Lower leg skin (tissue), 3 donors: ENCODE results near the gene IPCEF1.

Source experiments
- POLR2A ChIP-seq, 2 donors: fragments of 450-650 bp; IDR thresholded peaks; one replicate each; pipeline ENCODE4 v1.6.1; 2016 to 2017; ENCODE audit warnings: antibody characterized with exemption in 2 of 2, mild to moderate bottlenecking in 1 of 2, moderate library complexity in 1 of 2
- TF ChIP-seq, protein P1 (sequence below), 3 donors: fragments of 450-650 bp; IDR thresholded peaks; one replicate each; pipeline ENCODE4 v1.5.1; 2016; ENCODE audit warnings: antibody characterized with exemption in 3 of 3, mild to moderate bottlenecking in 3 of 3, moderate library complexity in 2 of 3

DNA sequence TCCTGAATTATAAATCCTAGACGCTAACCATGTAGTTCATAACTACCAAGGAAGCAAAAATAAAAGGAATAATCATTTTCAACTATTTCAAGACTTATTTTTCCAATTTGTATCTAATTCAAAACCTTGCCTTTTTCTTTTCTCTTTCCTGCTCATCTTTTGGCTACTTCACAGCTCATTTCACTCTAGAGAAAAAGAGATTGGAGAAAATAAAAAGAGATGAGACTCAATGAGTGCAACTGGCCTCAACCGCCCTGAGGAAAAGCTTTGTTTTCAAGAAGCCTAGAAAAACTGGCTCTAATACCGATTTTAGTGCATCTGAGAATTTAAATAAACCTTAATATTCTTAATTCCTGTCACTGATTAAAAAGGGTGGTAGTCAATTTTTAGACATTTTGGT is 36.4 kb downstream of the IPCEF1 start:
- TF ChIP-seq, protein P1, sequence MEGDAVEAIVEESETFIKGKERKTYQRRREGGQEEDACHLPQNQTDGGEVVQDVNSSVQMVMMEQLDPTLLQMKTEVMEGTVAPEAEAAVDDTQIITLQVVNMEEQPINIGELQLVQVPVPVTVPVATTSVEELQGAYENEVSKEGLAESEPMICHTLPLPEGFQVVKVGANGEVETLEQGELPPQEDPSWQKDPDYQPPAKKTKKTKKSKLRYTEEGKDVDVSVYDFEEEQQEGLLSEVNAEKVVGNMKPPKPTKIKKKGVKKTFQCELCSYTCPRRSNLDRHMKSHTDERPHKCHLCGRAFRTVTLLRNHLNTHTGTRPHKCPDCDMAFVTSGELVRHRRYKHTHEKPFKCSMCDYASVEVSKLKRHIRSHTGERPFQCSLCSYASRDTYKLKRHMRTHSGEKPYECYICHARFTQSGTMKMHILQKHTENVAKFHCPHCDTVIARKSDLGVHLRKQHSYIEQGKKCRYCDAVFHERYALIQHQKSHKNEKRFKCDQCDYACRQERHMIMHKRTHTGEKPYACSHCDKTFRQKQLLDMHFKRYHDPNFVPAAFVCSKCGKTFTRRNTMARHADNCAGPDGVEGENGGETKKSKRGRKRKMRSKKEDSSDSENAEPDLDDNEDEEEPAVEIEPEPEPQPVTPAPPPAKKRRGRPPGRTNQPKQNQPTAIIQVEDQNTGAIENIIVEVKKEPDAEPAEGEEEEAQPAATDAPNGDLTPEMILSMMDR (IDR thresholded peaks at IDR 0.05), result no peak
- no peak for TF ChIP-seq POLR2A (IDR thresholded peaks at IDR 0.05)
